Mucosa of descending colon (tissue), 3 donors: ENCODE data around the gene KRT4. TPM values are rescaled to one million over a fixed set of nuclear protein-coding genes. Genes with fewer than 3 reads are reported as not detected.
A peak's percentile ranks its signal among the peaks of the same experiment; 100 is the strongest.

ENCODE experiments used
- ATAC-seq: fragments of 200-7000 bp; cut with Tn5 transposase; one replicate; pipeline ENCODE4 v1.9.1; 2020; ENCODE audit warnings: mild to moderate bottlenecking, moderate library complexity
- DNase-seq, 3 donors: peaks; one replicate each; pipeline ENCODE4 v3.0.0-alpha.2; 2020
- H3K36me3 ChIP-seq: fragments of 200-600 bp; one replicate; pipeline ENCODE4 v1.8.0; 2021; ENCODE audit warnings: low read depth, mild to moderate bottlenecking
- H3K4me1 ChIP-seq: fragments of 200-600 bp; one replicate; pipeline ENCODE4 v1.8.0; 2021; ENCODE audit warnings: low read depth, mild to moderate bottlenecking
- H3K4me3 ChIP-seq: fragments of 200-600 bp; one replicate; pipeline ENCODE4 v1.8.0; 2021; ENCODE audit warnings: mild to moderate bottlenecking
- H3K9me3 ChIP-seq: fragments of 200-600 bp; one replicate; pipeline ENCODE4 v1.8.0; 2021; ENCODE audit warnings: mild to moderate bottlenecking
- intact Hi-C, 2 donors: fragments of 100-400 bp; cut with DNase I in 1 of 2; cut with micrococcal nuclease in 1 of 2; formaldehyde crosslinking; loops; one replicate each; pipeline versions ENCODE4 v1.11.0 to v1.11.1; 2022; cut with DNase I, micrococcal nuclease
- total RNA-seq, 3 donors: library from RNA; stranded (reverse); fragmentation: NEBNext Ultra II Directional in 2 of 3; extraction: Animal tissue kit (Norgen Biotek cat#: 25700) in 2 of 3; gene quantifications; one replicate each; pipeline versions ENCODE4 v1.2.1 to v1.2.4, GENCODE V29; 2021 to 2023
- TF ChIP-seq, protein P1 (sequence below): fragments of 200-600 bp; IDR thresholded peaks from one replicate; pipeline ENCODE4 v1.8.0; 2022; ENCODE audit warnings: antibody characterized with exemption, mild to moderate bottlenecking
- donor health status: DM: no; HTN: no; CAD: no; lungs with moderate emphysema.
- donor health status: DM: no; HTN: no; CAD: no.
- donor health status: DM: no; HTN: yes; CAD: no.

Gene KRT4
- total RNA-seq, 3 donors from 2014 or later = not detected

DNA sequence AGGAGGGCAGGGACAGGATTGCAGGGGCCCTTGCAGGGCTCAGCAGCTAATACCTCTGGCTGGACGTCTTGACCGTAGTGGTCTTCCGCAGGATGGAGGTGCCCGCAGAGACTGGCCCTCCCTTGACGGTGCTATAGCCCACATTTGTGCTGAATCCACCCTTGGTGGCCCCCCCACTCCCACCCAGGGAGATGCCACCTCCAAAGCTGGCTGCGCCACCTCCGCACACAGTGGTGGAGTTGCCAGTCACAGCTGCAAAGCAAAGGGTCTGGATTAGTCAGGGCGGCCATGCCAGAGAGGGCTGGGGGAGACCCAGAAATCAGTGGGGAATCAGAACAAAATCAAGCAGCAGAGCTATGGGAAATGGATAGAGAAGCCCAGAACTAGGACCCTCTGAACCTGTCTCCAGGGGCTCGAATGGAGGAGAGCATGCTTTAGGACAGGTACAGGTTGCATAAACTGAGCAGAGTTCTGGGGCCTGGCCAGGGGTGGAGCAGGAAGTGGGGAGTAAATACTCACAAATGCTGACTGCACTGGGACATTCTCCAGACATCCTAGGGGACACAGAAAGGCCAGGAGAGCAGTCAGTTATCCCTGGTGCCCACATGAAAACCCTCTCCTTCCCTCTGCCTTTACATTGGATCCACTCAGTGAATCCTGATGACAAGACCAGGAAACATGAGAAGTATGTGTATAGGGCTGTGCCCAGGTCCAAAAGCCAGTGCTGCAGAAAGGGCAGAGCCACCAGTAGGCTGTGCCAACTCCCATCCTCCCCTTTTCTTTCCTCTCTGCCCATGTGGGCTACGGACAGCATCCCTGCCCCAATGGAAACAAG, 8.1 kb upstream of the KRT4 start:
- TF ChIP-seq, protein P1, sequence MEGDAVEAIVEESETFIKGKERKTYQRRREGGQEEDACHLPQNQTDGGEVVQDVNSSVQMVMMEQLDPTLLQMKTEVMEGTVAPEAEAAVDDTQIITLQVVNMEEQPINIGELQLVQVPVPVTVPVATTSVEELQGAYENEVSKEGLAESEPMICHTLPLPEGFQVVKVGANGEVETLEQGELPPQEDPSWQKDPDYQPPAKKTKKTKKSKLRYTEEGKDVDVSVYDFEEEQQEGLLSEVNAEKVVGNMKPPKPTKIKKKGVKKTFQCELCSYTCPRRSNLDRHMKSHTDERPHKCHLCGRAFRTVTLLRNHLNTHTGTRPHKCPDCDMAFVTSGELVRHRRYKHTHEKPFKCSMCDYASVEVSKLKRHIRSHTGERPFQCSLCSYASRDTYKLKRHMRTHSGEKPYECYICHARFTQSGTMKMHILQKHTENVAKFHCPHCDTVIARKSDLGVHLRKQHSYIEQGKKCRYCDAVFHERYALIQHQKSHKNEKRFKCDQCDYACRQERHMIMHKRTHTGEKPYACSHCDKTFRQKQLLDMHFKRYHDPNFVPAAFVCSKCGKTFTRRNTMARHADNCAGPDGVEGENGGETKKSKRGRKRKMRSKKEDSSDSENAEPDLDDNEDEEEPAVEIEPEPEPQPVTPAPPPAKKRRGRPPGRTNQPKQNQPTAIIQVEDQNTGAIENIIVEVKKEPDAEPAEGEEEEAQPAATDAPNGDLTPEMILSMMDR = no peak
- Histone ChIP-seq H3K36me3 (no peaks in the 10 kb centered on the region), H3K4me1 (no peaks in the 10 kb centered on the region), H3K9me3 (no peaks in the 10 kb centered on the region), H3K4me3 (no peak overlapping the region)
- peak; percentile 79 for ATAC-seq
- DNase-seq = peak in 2 of 3 donors; percentile 36 to 51
- intact Hi-C loops = no loop called here

DNA sequence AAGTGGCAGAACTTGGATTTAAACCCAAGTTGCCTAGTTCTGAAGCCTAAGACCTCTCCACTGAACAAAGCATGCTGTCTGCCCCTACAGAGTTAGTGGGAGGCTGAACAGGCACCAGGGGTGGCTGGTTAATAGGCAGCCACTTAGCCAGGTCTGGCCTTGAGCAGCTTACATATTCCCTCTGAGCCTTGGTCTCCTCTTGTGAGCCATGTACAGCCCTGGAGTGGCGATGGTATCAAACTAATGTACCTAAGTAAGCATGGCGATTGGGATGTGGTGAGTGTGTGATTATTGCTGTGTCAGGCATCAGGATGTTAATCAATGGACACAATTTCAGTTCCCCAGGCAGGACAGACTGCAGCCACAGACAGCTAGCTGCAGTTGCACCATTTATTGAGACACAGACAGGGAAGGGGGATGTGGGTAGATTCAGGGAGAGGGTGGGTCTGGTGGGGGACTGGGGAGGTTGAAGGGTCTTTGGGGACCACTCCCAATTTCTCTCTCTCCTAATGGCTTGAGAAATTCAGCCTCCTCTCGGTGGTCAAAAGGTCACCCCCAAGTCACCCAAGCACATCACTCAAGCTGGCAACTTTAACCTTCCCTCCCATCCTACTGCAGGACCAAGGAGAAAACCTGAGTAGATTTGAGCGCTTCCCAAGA, 7.3 kb upstream of the KRT4 start:
- no peak for ATAC-seq
- TF ChIP-seq, protein P1 = no peak
- Histone ChIP-seq H3K9me3 (no peaks in the 10 kb centered on the region), H3K4me1 (no peaks in the 10 kb centered on the region), H3K4me3 (no peak overlapping the region), H3K36me3 (no peaks in the 10 kb centered on the region)
- intact Hi-C loops = no loop called here
- no peak for DNase-seq

DNA sequence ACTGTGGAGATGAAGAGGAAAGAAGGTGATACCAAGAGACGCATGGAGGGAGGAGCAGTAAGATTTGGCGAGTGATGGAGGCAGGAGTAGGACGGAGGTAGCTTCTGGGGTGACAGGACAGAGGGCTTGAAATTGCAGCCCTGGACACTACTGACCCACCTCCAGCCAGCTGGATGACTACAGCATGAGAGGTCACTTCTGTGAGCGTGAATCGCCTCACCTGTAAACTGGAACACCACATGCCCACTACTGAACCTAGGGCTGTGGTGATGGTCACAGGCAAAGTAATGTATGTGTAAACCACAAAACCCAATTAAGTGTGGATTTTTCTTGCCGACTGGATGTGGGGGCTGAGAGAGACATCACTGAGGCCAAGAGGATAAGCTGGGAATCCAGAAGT, 6.6 kb upstream of the KRT4 start:
- DNase-seq (no peak), ATAC-seq (no peak)
- Histone ChIP-seq H3K4me1 (no peaks in the 10 kb centered on the region), H3K36me3 (no peaks in the 10 kb centered on the region), H3K4me3 (no peak overlapping the region), H3K9me3 (no peaks in the 10 kb centered on the region)
- intact Hi-C loops = no loop called here
- TF ChIP-seq, protein P1 = no peak

DNA sequence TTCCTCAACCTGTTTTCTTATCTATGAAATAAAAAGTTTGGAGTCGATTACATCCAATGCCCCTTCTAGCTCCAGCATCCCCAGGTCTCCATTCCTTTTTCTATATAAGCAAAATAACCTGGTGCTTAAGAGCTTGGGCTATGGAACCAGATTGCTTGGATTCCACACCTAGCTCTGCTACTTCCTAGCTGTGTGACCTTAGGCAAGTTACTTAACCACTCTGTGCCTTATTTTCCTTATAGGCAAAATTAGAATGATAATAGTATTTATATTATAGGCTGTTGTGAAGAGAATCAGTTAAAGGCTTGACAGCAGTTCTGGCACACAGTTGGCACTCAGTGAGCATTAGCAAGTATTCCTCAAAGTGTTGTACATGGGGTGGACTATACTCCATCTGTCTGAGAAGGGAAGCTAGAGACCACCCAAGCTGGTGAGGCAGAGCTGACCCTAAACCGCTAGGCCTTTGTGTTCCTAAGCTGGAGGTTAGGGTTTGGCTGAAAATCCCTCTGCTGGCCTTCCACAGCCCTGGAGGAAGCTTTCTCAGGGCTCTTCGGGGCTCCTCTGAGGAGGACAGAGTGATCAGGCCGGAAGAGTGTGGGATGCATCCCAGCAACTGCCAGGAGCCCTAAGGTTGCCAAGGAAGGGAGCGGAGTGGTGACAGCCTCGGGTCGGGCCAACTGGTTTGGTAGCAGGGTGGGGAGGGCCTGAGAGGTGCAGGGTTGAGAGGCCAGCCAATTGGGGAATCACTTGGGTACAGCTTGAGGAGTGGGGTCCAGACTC, 6.0 kb upstream of the KRT4 start:
- intact Hi-C loops = no loop called here

DNA sequence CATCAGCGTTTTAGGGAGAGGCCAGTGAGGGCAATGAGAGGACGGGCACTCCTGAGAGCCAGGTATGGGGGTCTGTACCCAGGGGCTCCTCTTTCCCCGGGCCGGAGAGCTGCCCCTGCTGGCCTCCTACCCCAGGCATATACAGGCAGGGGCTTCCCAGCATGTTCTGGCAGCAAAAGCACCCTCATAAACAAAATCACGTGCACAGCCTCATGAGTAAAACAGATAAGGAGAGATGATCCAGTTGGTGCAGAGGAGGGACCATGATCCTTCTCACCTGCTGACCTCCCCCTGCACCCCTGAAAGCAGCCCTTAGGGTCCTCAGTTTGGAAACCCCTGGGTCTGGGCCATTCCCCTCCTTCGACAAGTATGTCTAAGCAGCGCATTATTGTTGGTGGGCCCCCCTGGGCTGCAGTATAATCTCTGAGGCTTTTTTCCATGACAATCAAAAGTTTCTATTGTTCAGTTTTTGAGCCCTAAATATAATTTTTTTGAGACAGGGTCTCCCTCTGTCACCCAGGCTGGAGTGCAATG, 5.0 kb upstream of the KRT4 start:
- intact Hi-C loops = no loop called here
- Histone ChIP-seq H3K9me3 (no peaks in the 10 kb centered on the region), H3K36me3 (no peaks in the 10 kb centered on the region), H3K4me1 (no peaks in the 10 kb centered on the region), H3K4me3 (no peak overlapping the region)
- TF ChIP-seq, protein P1 = no peak
- DNase-seq = no peak
- ATAC-seq = no peak

More for the DNA sequence above, 6.0 kb upstream of the KRT4 start:
- ATAC-seq = no peak
- no peak for DNase-seq
- H3K9me3 ChIP-seq = no peaks in the 10 kb centered on the region
- no peaks in the 10 kb centered on the region for H3K4me1 ChIP-seq
- TF ChIP-seq, protein P1 = no peak
- H3K4me3 ChIP-seq = no peak overlapping the region
- H3K36me3 ChIP-seq = no peaks in the 10 kb centered on the region
